ENCODE data around the gene NRG3. TPM values are rescaled to one million over a fixed set of nuclear protein-coding genes. Genes with fewer than 3 reads are reported as not detected.

NRG3 gene
- total RNA-seq, 6 experiments from 2014 or later: not detected

DNA sequence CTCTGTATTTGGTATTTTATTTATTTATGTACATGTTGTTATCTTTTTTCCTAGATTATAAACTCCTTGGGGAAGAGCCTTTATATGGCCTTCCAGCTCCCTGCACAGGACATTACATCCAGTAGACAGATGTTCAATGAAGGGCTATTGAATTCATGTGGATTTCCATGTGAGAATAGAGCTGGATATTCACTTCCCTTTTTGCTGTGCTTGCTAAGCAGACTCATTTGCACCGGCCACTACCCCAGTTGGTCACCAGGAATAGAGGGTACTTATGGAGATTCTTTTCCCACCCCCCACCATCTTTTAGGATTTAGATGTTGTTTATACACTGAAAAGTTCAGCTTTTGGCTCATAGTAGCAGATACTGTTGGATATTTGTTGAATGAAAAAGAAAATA is 374.1 kb downstream of the NRG3 start:
- Mint-ChIP-seq H3K4me1 (ENCODE audit: low read depth) (no peaks in the 10 kb centered on the region), H3K27ac (no peak overlapping the region), H3K4me3 (no peak overlapping the region), H3K9me3 (peaks cover 40% of the 10 kb centered on the region), H3K27me3 (ENCODE audit: insufficient read depth) (no peaks in the 10 kb centered on the region; the same call in 1 of the 2 replicates), H3K36me3 (ENCODE audit: low read depth) (no peaks in the 10 kb centered on the region)
- TF ChIP-seq, protein P1, sequence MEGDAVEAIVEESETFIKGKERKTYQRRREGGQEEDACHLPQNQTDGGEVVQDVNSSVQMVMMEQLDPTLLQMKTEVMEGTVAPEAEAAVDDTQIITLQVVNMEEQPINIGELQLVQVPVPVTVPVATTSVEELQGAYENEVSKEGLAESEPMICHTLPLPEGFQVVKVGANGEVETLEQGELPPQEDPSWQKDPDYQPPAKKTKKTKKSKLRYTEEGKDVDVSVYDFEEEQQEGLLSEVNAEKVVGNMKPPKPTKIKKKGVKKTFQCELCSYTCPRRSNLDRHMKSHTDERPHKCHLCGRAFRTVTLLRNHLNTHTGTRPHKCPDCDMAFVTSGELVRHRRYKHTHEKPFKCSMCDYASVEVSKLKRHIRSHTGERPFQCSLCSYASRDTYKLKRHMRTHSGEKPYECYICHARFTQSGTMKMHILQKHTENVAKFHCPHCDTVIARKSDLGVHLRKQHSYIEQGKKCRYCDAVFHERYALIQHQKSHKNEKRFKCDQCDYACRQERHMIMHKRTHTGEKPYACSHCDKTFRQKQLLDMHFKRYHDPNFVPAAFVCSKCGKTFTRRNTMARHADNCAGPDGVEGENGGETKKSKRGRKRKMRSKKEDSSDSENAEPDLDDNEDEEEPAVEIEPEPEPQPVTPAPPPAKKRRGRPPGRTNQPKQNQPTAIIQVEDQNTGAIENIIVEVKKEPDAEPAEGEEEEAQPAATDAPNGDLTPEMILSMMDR (IDR thresholded peaks at IDR 0.05): no peak
- DNase-seq: no peak

DNA sequence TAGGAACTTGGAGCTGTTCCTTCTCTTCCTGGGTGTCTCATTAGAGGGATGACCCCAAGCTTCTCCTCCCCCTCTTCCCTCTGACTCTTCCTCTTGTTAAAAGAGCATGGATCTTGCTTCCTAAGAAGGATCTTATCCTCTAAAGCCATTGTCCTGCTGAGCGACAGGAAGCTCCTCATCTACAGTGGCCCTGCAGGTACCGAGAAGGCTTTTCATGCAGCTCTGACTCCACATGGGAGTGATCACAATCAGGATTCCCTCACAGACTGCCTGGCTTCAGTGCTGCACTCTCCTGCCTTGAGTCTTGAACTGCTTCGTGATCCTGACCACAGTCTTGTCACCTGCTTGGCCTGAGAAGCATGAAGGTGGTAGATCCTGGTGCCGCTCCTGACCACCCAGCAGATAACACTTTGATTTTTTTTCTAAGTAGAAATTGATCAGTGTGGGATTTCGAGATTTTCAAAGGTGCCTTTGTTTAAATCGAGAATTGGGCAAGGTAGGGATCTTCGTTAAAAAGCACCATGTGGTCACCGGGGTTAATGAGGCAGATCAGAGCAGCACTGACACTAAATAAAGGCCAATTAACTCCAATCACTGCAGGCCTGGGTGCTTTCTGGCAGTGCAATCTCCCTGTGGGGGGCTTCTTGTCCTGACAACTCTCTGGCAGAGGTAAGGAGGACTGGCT is 376.4 kb downstream of the NRG3 start:
- no peaks in the 10 kb centered on the region for H3K27me3 Mint-ChIP-seq (ENCODE audit: insufficient read depth)
- H3K36me3 Mint-ChIP-seq (ENCODE audit: low read depth): no peaks in the 10 kb centered on the region
- no peak for DNase-seq
- no peaks in the 10 kb centered on the region for H3K4me1 Mint-ChIP-seq (ENCODE audit: low read depth)
- TF ChIP-seq, protein P1 (IDR thresholded peaks at IDR 0.05): no peak
- no peak overlapping the region for H3K27ac Mint-ChIP-seq
- H3K4me3 Mint-ChIP-seq: no peak overlapping the region
- H3K9me3 Mint-ChIP-seq: peaks cover 37% of the 10 kb centered on the region

DNA sequence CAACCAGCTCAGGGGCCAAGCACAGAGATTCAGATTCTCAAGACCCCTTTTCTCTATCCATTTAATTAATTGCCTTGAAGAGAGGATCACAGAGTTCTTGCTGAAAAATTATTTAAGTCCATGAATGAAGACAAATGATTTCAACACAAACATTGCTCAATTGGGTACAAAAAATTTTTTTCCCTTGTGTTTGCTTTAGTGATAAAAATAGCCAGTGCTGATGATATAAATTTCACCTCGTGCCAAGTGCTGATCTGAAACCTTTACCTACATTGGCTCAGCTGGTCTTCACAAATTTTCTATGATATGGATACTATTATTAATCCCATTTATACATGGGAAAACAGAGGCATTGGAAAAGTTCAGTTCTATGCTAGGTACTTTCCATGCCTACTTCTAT is 377.1 kb downstream of the NRG3 start:
- TF ChIP-seq, protein P1 (IDR thresholded peaks at IDR 0.05): no peak
- Mint-ChIP-seq H3K9me3 (peaks cover 38% of the 10 kb centered on the region), H3K36me3 (ENCODE audit: low read depth) (no peaks in the 10 kb centered on the region), H3K4me3 (no peak overlapping the region), H3K27ac (no peak overlapping the region), H3K27me3 (ENCODE audit: insufficient read depth) (no peaks in the 10 kb centered on the region), H3K4me1 (ENCODE audit: low read depth) (no peaks in the 10 kb centered on the region)
- no peak for DNase-seq

DNA sequence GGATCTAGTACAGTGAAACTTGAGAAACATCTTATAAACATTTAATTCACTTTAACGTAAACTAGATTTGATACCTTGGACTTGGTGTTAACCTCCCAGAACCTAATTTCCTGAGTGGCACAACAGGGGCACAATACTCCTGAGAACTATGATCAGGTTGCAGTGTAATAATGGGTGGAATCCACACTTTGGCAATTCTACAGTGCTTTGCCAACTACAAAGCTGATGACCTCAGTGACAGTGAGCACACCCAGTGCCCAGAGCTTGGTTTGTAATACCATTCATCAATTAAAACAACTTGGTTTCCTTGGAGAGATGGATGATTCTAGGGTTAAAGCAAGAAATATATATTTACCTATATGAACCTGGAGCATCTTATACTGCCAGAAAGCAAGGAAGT is 379.2 kb downstream of the NRG3 start:
- H3K4me3 Mint-ChIP-seq: no peak overlapping the region
- TF ChIP-seq, protein P1 (IDR thresholded peaks at IDR 0.05): no peak
- no peak for DNase-seq
- no peaks in the 10 kb centered on the region for H3K36me3 Mint-ChIP-seq (ENCODE audit: low read depth)
- H3K4me1 Mint-ChIP-seq (ENCODE audit: low read depth): no peaks in the 10 kb centered on the region
- no peaks in the 10 kb centered on the region for H3K27me3 Mint-ChIP-seq (ENCODE audit: insufficient read depth)
- H3K27ac Mint-ChIP-seq: no peak overlapping the region
- H3K9me3 Mint-ChIP-seq: peaks cover 41% of the 10 kb centered on the region

DNA sequence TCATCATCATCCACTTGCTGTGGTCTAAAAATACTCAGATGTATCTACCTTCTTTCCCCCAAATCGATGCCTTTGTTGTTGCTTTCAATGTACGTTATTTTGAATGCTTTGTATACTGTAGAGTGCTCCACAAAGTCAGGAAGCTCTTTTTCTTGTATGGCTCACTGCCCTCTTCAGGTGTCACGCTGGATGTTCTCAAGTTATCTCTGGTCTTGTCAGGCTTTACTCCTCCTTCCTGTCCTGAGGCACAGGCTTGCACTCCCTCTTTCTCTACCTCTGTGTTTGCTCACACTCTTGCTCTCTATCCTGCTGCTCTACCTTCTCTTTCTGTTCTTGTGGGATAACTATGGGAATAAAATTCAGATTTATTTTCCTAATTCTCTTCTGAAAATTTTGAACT is 381.3 kb downstream of the NRG3 start:
- H3K27ac Mint-ChIP-seq: no peak overlapping the region
- H3K36me3 Mint-ChIP-seq (ENCODE audit: low read depth): no peaks in the 10 kb centered on the region
- DNase-seq: no peak
- TF ChIP-seq, protein P1 (IDR thresholded peaks at IDR 0.05): no peak
- H3K9me3 Mint-ChIP-seq: peaks cover 40% of the 10 kb centered on the region
- H3K4me3 Mint-ChIP-seq: no peak overlapping the region
- no peaks in the 10 kb centered on the region for H3K4me1 Mint-ChIP-seq (ENCODE audit: low read depth)
- no peaks in the 10 kb centered on the region for H3K27me3 Mint-ChIP-seq (ENCODE audit: insufficient read depth)

All from HFFc6 (cell line).